GM12878 (cell line): ENCODE measurements around the gene TPBGL. TPM values are rescaled to one million over a fixed set of nuclear protein-coding genes. Genes with fewer than 3 reads are reported as not detected.
A peak's percentile ranks its signal among the peaks of the same experiment; 100 is the strongest.

ENCODE experiments used
- BCL11A ChIP-seq: IDR thresholded peaks from 2 replicates; pipeline ENCODE4 v1.6.1; 2011; ENCODE audit warnings: low read depth, low read length
- BMI1 ChIP-seq: fragments of 450-650 bp; IDR thresholded peaks from 2 replicates; pipeline ENCODE4 v1.6.1; 2016; ENCODE audit warnings: mild to moderate bottlenecking, moderate library complexity, borderline replicate concordance
- CHD4 ChIP-seq: fragments of 200-600 bp; sonication (generic); IDR thresholded peaks from 2 replicates; pipeline ENCODE4 v1.6.1; 2016; ENCODE audit warnings: mild to moderate bottlenecking
- DPF2 ChIP-seq: fragments of 450-650 bp; IDR thresholded peaks from 2 replicates; pipeline ENCODE4 v1.6.1; 2017; ENCODE audit warnings: mild to moderate bottlenecking
- FOS ChIP-seq: IDR thresholded peaks from 3 replicates; pipeline ENCODE4 v1.6.1; 2011; ENCODE audit warnings: borderline replicate concordance; ENCODE audit not compliant: insufficient read length; ENCODE audit errors: extremely low read depth
- GABPA ChIP-seq: IDR thresholded peaks from 2 replicates; pipeline ENCODE4 v1.6.1; 2014; ENCODE audit warnings: antibody characterized with exemption, low read depth, mild to moderate bottlenecking, inconsistent platforms
- GATAD2B ChIP-seq: fragments of 450-650 bp; conservative IDR thresholded peaks from 2 replicates; pipeline ENCODE4 v1.6.1; 2017; ENCODE audit warnings: low read depth, mild to moderate bottlenecking, moderate library complexity
- JUNB ChIP-seq: IDR thresholded peaks from 2 replicates; pipeline ENCODE4 v1.6.1; 2016; ENCODE audit warnings: antibody characterized with exemption, mild to moderate bottlenecking
- MTA3 ChIP-seq: IDR thresholded peaks from 2 replicates; pipeline ENCODE4 v1.6.1; 2012; ENCODE audit warnings: low read length, inconsistent platforms, borderline replicate concordance
- MXI1 ChIP-seq: fragments of 150-350 bp; IDR thresholded peaks from 2 replicates; pipeline ENCODE4 v1.6.1; 2011; ENCODE audit warnings: low read depth, mild to moderate bottlenecking, inconsistent platforms, low read length, improper control_type of control experiment
- RBBP5 ChIP-seq: fragments of 200-600 bp; sonication (generic); conservative IDR thresholded peaks from 2 replicates; pipeline ENCODE4 v1.6.1; 2016
- SMAD1 ChIP-seq: fragments of 450-650 bp; IDR thresholded peaks from 2 replicates; pipeline ENCODE4 v1.6.1; 2018; ENCODE audit warnings: mild to moderate bottlenecking, low read depth; ENCODE audit not compliant: partially characterized antibody
- SREBF1 ChIP-seq: IDR thresholded peaks from 2 replicates; pipeline ENCODE4 v1.6.1; 2012; ENCODE audit warnings: mild to moderate bottlenecking, low read length
- SUZ12 ChIP-seq: fragments of 200-600 bp; sonication (generic); IDR thresholded peaks from one replicate; pipeline ENCODE4 v1.6.1; 2018; ENCODE audit warnings: antibody characterized with exemption, mild to moderate bottlenecking; ENCODE audit not compliant: unreplicated experiment
- ZBED1 ChIP-seq: IDR thresholded peaks from 2 replicates; pipeline ENCODE4 v1.6.1; 2016; ENCODE audit warnings: borderline replicate concordance
- ZNF217 ChIP-seq: fragments of 450-650 bp; IDR thresholded peaks from 2 replicates; pipeline ENCODE4 v1.6.1; 2017; ENCODE audit warnings: antibody characterized with exemption, mild to moderate bottlenecking
- ZNF622 ChIP-seq: fragments of 450-650 bp; IDR thresholded peaks from 2 replicates; pipeline ENCODE4 v1.6.1; 2017; ENCODE audit warnings: mild to moderate bottlenecking, inconsistent platforms
- ZSCAN29 ChIP-seq: fragments of 450-650 bp; IDR thresholded peaks from 2 replicates; pipeline ENCODE4 v1.6.1; 2017; ENCODE audit warnings: mild to moderate bottlenecking, moderate library complexity
- polyA plus RNA-seq, 11 experiments: library from polyadenylated mRNA; depleted of rRNA in 4 of 11; unstranded in 6 of 11; stranded (reverse) in 5 of 11; fragments of >200 nt; fragmentation: Nextera tagmentation in 4 of 11; fragmentation: Illumina TruSeq in 1 of 11; extraction: Ambion mirVana in 4 of 11; extraction: Trizol in 1 of 11; gene quantifications; 1 replicate in 1 of 11; 2 replicates in 10 of 11; pipeline versions ENCODE4 v1.2.1 to v1.2.3, GENCODE V29; 2011 to 2016; ENCODE audit warnings: inconsistent platforms in 2 of 11, missing spikeins in 2 of 11, low read depth in 1 of 11
- total RNA-seq, 4 experiments: library from RNA; depleted of rRNA in 3 of 4; stranded (reverse); fragments of >200 nt in 3 of 4; fragmentation: Illumina TruSeq in 1 of 4; extraction: Trizol in 1 of 4; gene quantifications; 2 replicates each; pipeline versions ENCODE4 v1.2.1 to v1.2.3, GENCODE V29; 2013 to 2021
- TF ChIP-seq, protein P1 (sequence below): fragments of 450-650 bp; conservative IDR thresholded peaks from 2 replicates; pipeline ENCODE4 v1.6.1; 2017; ENCODE audit warnings: mild to moderate bottlenecking, moderate library complexity
- TF ChIP-seq, protein P2 (sequence below): fragments of 450-650 bp; IDR thresholded peaks from 2 replicates; pipeline ENCODE4 v1.6.1; 2017; ENCODE audit warnings: borderline replicate concordance
- TF ChIP-seq, protein P3 (sequence below): IDR thresholded peaks from 2 replicates; pipeline ENCODE4 v1.6.1; 2011; ENCODE audit warnings: low read depth, low read length, improper control_type of control experiment, borderline replicate concordance
- TF ChIP-seq, protein P4 (sequence below): fragments of 450-650 bp; IDR thresholded peaks from 2 replicates; pipeline ENCODE4 v1.6.1; 2017; ENCODE audit warnings: mild to moderate bottlenecking, moderate library complexity
- TF ChIP-seq, protein P5 (sequence below): IDR thresholded peaks from 2 replicates; pipeline ENCODE4 v1.6.1; 2011; ENCODE audit warnings: low read depth, mild to moderate bottlenecking, low read length, moderate library complexity, borderline replicate concordance; ENCODE audit errors: extremely low read depth

The TPBGL gene
- total and polyA plus RNA-seq, 10 of the 15 experiments (the other 5 are each of a cell fraction or from before 2014, with no cell fraction given): not detected

DNA sequence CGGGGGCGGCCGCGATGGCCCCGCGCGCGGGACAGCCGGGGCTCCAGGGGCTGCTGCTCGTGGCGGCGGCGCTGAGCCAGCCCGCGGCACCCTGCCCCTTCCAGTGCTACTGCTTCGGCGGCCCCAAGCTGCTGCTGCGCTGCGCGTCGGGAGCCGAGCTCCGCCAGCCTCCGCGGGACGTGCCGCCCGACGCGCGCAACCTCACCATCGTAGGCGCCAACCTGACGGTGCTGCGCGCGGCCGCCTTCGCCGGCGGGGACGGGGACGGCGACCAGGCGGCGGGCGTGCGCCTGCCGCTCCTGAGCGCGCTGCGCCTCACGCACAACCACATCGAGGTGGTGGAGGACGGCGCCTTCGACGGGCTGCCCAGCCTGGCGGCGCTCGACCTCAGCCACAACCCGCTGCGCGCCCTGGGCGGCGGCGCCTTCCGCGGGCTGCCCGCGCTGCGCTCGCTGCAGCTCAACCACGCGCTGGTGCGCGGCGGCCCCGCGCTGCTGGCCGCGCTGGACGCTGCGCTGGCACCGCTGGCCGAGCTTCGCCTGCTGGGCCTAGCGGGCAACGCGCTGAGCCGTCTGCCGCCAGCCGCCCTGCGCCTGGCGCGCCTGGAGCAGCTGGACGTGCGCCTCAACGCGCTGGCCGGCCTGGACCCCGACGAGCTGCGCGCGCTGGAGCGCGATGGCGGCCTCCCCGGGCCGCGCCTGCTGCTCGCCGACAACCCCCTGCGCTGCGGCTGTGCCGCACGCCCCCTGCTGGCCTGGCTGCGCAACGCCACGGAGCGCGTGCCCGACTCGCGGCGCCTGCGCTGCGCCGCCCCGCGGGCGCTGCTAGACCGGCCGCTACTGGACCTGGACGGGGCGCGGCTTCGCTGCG, 697 bp downstream of the TPBGL start (continued):
- no peak for TF ChIP-seq ZSCAN29
- TF ChIP-seq CHD4: no peak
- no peak for TF ChIP-seq SREBF1
- TF ChIP-seq, protein P1, sequence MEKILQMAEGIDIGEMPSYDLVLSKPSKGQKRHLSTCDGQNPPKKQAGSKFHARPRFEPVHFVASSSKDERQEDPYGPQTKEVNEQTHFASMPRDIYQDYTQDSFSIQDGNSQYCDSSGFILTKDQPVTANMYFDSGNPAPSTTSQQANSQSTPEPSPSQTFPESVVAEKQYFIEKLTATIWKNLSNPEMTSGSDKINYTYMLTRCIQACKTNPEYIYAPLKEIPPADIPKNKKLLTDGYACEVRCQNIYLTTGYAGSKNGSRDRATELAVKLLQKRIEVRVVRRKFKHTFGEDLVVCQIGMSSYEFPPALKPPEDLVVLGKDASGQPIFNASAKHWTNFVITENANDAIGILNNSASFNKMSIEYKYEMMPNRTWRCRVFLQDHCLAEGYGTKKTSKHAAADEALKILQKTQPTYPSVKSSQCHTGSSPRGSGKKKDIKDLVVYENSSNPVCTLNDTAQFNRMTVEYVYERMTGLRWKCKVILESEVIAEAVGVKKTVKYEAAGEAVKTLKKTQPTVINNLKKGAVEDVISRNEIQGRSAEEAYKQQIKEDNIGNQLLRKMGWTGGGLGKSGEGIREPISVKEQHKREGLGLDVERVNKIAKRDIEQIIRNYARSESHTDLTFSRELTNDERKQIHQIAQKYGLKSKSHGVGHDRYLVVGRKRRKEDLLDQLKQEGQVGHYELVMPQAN: no peak
- no peak for TF ChIP-seq RBBP5
- TF ChIP-seq, protein P2, sequence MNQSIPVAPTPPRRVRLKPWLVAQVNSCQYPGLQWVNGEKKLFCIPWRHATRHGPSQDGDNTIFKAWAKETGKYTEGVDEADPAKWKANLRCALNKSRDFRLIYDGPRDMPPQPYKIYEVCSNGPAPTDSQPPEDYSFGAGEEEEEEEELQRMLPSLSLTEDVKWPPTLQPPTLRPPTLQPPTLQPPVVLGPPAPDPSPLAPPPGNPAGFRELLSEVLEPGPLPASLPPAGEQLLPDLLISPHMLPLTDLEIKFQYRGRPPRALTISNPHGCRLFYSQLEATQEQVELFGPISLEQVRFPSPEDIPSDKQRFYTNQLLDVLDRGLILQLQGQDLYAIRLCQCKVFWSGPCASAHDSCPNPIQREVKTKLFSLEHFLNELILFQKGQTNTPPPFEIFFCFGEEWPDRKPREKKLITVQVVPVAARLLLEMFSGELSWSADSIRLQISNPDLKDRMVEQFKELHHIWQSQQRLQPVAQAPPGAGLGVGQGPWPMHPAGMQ: no peak
- TF ChIP-seq JUNB: no peak
- no peak for TF ChIP-seq ZNF217
- TF ChIP-seq BMI1: no peak
- TF ChIP-seq, protein P3, sequence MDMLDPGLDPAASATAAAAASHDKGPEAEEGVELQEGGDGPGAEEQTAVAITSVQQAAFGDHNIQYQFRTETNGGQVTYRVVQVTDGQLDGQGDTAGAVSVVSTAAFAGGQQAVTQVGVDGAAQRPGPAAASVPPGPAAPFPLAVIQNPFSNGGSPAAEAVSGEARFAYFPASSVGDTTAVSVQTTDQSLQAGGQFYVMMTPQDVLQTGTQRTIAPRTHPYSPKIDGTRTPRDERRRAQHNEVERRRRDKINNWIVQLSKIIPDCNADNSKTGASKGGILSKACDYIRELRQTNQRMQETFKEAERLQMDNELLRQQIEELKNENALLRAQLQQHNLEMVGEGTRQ: no peak
- TF ChIP-seq BCL11A: no peak
- TF ChIP-seq SUZ12: peak; percentile 29
- no peak for TF ChIP-seq ZBED1
- TF ChIP-seq, protein P4, sequence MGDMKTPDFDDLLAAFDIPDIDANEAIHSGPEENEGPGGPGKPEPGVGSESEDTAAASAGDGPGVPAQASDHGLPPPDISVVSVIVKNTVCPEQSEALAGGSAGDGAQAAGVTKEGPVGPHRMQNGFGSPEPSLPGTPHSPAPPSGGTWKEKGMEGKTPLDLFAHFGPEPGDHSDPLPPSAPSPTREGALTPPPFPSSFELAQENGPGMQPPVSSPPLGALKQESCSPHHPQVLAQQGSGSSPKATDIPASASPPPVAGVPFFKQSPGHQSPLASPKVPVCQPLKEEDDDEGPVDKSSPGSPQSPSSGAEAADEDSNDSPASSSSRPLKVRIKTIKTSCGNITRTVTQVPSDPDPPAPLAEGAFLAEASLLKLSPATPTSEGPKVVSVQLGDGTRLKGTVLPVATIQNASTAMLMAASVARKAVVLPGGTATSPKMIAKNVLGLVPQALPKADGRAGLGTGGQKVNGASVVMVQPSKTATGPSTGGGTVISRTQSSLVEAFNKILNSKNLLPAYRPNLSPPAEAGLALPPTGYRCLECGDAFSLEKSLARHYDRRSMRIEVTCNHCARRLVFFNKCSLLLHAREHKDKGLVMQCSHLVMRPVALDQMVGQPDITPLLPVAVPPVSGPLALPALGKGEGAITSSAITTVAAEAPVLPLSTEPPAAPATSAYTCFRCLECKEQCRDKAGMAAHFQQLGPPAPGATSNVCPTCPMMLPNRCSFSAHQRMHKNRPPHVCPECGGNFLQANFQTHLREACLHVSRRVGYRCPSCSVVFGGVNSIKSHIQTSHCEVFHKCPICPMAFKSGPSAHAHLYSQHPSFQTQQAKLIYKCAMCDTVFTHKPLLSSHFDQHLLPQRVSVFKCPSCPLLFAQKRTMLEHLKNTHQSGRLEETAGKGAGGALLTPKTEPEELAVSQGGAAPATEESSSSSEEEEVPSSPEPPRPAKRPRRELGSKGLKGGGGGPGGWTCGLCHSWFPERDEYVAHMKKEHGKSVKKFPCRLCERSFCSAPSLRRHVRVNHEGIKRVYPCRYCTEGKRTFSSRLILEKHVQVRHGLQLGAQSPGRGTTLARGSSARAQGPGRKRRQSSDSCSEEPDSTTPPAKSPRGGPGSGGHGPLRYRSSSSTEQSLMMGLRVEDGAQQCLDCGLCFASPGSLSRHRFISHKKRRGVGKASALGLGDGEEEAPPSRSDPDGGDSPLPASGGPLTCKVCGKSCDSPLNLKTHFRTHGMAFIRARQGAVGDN: no peak
- TF ChIP-seq MTA3: no peak
- TF ChIP-seq GATAD2B: peak; percentile 58
- TF ChIP-seq MXI1: peak; percentile 49; the same call in 1 of the 2 replicates
- 0 out of 2 replicates have a peak, but pooled peaks have one; percentile 23 for TF ChIP-seq DPF2
- no peak for TF ChIP-seq ZNF622
- TF ChIP-seq GABPA: no peak
- TF ChIP-seq, protein P5, sequence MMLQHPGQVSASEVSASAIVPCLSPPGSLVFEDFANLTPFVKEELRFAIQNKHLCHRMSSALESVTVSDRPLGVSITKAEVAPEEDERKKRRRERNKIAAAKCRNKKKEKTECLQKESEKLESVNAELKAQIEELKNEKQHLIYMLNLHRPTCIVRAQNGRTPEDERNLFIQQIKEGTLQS: no peak
- no peak for TF ChIP-seq SMAD1
- no peak for TF ChIP-seq FOS
